HG02870 (cell line): ENCODE data around the gene WWOX.

Experiments used
- ATAC-seq: cut with Tn5 transposase; IDR thresholded peaks from one replicate; pipeline ENCODE4 v1.9.1; 2021; ENCODE audit warnings: mild to moderate bottlenecking, moderate library complexity; ENCODE audit not compliant: unreplicated experiment

Gene WWOX

GRCh38 chr16:78852081-78852635, 752.7 kb downstream of the WWOX start:
- ATAC-seq = no peak

- ATAC-seq = no peak
These were observed 762.6 kb downstream of the WWOX start for GRCh38 chr16:78862022-78862421.

GRCh38 chr16:78866521-78866920, 767.1 kb downstream of the WWOX start:
- ATAC-seq = no peak

DNA sequence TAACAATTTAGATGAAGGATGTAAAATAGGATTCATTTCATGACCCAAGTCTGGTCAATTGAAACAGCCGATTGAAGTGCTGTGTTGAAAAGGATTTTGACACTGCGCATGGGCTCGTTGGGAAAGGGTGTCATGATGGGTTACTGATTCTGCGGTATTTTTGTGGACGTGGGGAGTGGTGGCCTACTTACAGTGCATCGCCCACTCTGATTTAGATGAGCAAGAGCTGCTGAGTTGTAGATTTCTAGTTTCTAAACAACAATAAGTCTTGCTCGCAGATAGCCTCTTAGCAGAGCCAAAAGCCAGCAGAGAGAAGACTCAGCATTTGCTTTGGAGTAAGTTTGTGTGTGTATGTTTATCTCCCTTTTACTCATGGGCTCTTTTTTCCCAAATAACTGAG, 770.0 kb downstream of the WWOX start:
- no peak for ATAC-seq

DNA sequence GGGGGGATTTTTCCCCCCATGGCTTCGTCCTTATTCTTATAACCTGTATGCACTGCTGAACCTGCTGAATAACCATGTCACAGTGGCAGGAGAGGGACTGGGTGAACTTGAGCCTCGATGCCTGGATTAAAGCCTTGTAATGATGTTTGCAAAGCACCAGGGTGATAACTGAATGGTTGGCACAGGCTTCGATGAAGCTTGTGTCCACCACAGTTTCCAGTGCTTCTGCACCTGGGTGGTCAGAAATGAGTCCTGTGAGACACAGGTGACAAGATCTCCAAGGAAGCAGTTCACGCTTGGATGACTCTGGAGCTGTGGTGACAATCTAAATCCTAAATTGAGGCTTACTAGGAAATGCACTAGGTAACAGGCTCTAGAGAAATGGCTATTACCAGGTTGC, 771.8 kb downstream of the WWOX start:
- ATAC-seq = no peak

- no peak for ATAC-seq
These were observed 777.2 kb downstream of the WWOX start for GRCh38 chr16:78876671-78877070.

- no peak for ATAC-seq
These were observed 777.7 kb downstream of the WWOX start for GRCh38 chr16:78877114-78877655.

- no peak for ATAC-seq
These were observed 779.1 kb downstream of the WWOX start for GRCh38 chr16:78878570-78878969.

DNA sequence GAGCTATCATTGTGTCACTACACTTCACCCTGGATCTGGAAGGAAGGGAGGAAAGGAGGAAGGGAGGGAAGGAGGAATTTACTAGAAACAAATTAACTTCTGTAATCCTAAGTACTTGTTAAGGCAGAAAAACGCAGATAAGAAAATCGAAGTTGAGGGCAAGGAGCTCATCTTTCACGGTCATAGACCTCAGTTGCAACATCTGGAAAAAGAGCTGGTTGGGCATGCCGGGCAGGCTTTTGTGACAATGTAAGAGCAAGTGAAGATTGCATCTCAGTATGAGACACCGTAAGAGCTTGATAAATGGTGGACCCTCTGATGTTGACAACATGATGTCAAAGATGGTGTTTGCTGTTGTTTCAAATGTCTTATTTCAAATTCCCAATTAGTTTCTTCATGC, 779.6 kb downstream of the WWOX start:
- ATAC-seq = no peak

GRCh38 chr16:78882150-78882549, 782.7 kb downstream of the WWOX start:
- no peak for ATAC-seq

GRCh38 chr16:78882751-78883150, 783.3 kb downstream of the WWOX start:
- no peak for ATAC-seq

- ATAC-seq = no peak
These were observed 784.8 kb downstream of the WWOX start for GRCh38 chr16:78884204-78884603.

GRCh38 chr16:78889346-78889745, 789.9 kb downstream of the WWOX start:
- ATAC-seq = no peak

DNA sequence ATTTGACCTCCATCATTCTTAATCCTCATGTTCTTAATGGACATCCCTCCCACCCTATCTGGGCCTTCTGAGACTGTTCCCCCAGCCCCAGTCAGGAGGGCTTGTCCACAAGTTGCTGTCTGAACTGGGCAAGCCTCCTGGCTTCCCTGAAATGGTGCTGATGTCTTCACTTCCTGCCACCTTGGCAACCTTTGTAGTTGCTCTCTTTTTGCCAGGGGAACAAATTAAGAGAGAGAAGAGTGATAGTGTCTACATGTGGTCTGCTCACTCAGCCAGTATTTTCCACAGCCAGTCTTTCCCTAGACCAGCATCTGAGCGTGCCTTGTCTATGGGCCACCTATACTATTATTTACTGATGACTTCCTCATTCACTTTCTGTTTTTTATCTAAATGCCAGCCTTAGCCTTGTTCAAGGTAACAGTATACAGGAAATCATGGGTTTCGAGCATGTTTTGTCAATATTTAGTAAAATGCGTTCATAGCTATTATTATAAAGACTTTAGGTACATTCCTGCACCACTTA, 791.0 kb downstream of the WWOX start:
- no peak for ATAC-seq

DNA sequence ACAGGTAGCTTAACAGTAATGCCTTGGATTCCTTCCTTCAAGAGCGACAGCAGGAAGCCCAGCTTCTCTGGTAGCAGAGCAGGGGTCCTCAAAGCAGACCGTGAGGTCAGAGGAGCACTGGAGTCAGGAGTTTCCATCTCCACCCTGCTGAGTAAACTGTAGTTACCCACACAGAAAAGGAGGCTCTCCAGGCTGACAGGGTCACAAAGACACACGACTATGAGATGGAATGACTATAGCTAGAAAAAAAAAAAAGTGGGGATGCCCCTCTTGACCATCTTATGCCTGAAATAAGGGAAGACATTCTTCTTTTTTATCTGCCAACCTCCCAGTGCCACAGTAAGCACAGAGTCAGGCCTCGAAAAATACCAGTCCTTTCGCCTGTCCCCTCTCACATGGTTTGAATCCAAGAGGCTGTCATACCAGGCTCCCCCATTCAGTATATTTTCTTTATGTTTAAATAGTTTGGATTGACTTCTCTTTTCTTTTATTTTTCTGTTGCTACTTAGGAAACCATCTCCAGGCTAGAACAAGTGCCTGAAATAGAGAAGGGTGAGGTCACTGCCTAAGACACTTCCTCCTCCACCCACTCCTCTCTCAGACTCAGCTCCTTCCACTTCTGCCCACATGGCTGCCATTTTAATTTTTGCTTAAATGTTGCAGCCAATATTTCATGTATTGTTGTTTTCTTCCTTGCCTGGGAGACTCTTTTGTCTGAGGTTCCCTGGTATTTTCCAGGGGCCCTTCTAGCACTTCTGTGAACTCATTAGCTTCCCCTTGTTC, 793.7 kb downstream of the WWOX start:
- no peak for ATAC-seq

- no peak for ATAC-seq
These were observed 795.4 kb downstream of the WWOX start for GRCh38 chr16:78894886-78895285.

- ATAC-seq = no peak
These were observed 796.2 kb downstream of the WWOX start for GRCh38 chr16:78895681-78896080.

DNA sequence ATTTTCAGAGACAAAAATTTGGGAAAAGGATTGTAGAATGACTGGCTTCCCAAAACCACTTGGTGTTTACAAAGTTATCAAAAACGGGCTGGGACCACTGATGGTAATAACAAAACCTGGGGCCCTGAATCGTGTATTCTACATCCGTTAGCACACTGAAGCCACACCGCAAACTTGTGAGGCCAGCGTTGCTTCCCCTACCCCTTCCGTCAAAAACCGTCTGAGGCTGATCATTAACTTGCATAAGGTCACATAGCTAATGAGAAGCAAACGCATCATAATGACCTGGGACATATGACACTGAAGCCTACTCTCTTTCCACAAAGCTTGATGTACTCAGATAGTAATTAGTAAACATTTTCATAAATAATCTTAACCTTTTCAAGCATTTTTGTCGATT, 796.8 kb downstream of the WWOX start:
- no peak for ATAC-seq

DNA sequence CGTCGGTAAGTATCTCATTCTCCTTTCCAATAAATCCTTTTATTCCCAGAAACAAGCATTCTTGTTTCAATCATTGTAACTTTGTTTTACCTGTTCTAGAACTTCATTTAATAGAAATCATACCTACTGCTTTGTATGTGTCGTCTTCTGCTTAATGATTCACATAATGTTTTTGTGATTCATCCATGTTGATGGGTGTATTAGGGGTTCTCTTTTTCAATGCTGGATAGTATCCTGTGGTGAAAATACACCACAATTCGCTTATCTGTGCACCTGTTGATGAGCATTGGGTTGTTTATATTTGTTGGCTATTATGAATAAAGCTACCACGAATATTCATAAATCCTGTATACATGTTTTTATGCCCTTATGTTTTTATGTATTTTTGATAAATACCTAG, 797.8 kb downstream of the WWOX start:
- no peak for ATAC-seq

GRCh38 chr16:78900044-78900811, 800.8 kb downstream of the WWOX start:
- no peak for ATAC-seq

- ATAC-seq = no peak
These were observed 801.5 kb downstream of the WWOX start for GRCh38 chr16:78900966-78901365.

GRCh38 chr16:78902321-78902720, 802.9 kb downstream of the WWOX start:
- ATAC-seq = no peak
